ENCODE data around the gene RAF1.
A peak's percentile ranks its signal among the peaks of the same experiment; 100 is the strongest.
"Not testable (repeated sequence)": the region's sequence is repeated elsewhere in the genome, so short reads cannot be mapped to it uniquely, and the experiment has no call there.

The RAF1 gene

GRCh38 chr3:12677616-12678015 lies 13.7 kb upstream of the RAF1 start:
- DNase-seq (ENCODE audit: low read depth in 2 of 2): no peak

GRCh38 chr3:12675115-12675810 lies 11.3 kb upstream of the RAF1 start:
- no peak for DNase-seq (ENCODE audit: low read depth in 2 of 2)

GRCh38 chr3:12673956-12674736 lies 10.2 kb upstream of the RAF1 start:
- DNase-seq (ENCODE audit: low read depth in 2 of 2): not testable (repeated sequence)

GRCh38 chr3:12671120-12671450 lies 7.2 kb upstream of the RAF1 start:
- DNase-seq (ENCODE audit: low read depth in 2 of 2): no peak

- DNase-seq (ENCODE audit: low read depth in 2 of 2): no peak
Measured at GRCh38 chr3:12670365-12671119, 6.6 kb upstream of the RAF1 start.

GRCh38 chr3:12663401-12663935 lies 449 bp downstream of the RAF1 start:
- peak in 1 of 2 donors; percentile 10 for DNase-seq (ENCODE audit: low read depth in 2 of 2)

- peak in 1 of 2 donors; percentile 7 for DNase-seq (ENCODE audit: low read depth in 2 of 2)
Measured at GRCh38 chr3:12662593-12663400, 1.1 kb downstream of the RAF1 start.

GRCh38 chr3:12661926-12662592 lies 1.9 kb downstream of the RAF1 start:
- no peak for DNase-seq (ENCODE audit: low read depth in 2 of 2)

GRCh38 chr3:12661375-12661774 lies 2.5 kb downstream of the RAF1 start:
- DNase-seq (ENCODE audit: low read depth in 2 of 2): not testable (repeated sequence)

GRCh38 chr3:12660196-12660595 lies 3.7 kb downstream of the RAF1 start:
- no peak for DNase-seq (ENCODE audit: low read depth in 2 of 2)

GRCh38 chr3:12659316-12660015 lies 4.5 kb downstream of the RAF1 start:
- DNase-seq (ENCODE audit: low read depth in 2 of 2): no peak

- no peak for DNase-seq (ENCODE audit: low read depth in 2 of 2)
Measured at GRCh38 chr3:12658593-12659058, 5.3 kb downstream of the RAF1 start.

- no peak for DNase-seq (ENCODE audit: low read depth in 2 of 2)
Measured at GRCh38 chr3:12656850-12657249, 7.1 kb downstream of the RAF1 start.

- DNase-seq (ENCODE audit: low read depth in 2 of 2): no peak
Measured at GRCh38 chr3:12656193-12656592, 7.7 kb downstream of the RAF1 start.

GRCh38 chr3:12655701-12656100 lies 8.2 kb downstream of the RAF1 start:
- no peak for DNase-seq (ENCODE audit: low read depth in 2 of 2)

- DNase-seq (ENCODE audit: low read depth in 2 of 2): no peak
Measured at GRCh38 chr3:12653747-12654146, 10.2 kb downstream of the RAF1 start.

- no peak for DNase-seq (ENCODE audit: low read depth in 2 of 2)
Measured at GRCh38 chr3:12648384-12648959, 15.4 kb downstream of the RAF1 start.

GRCh38 chr3:12644331-12644937 lies 19.5 kb downstream of the RAF1 start:
- no peak for DNase-seq (ENCODE audit: low read depth in 2 of 2)

GRCh38 chr3:12643724-12644123 lies 20.2 kb downstream of the RAF1 start:
- DNase-seq (ENCODE audit: low read depth in 2 of 2): no peak

Measured in activated CD4-positive, alpha-beta T cell treated with anti-CD3 and anti-CD28 coated beads for 24 hours (primary cell).